K562 (cell line): ENCODE measurements around the gene TACR2.

Source experiments
- BHLHE40 ChIP-seq: IDR thresholded peaks from 2 replicates; pipeline ENCODE4 v1.6.1; 2011; ENCODE audit warnings: low read length, improper control_type of control experiment
- CTCF ChIP-seq, 3 experiments: IDR thresholded peaks in 2 of 3; conservative IDR thresholded peaks in 1 of 3; 2 replicates each; pipeline ENCODE4 v1.5.1; 2011 to 2012; ENCODE audit warnings: low read length in 3 of 3, mild to moderate bottlenecking in 3 of 3, control low read depth in 2 of 3, improper control_type of control experiment in 1 of 3, inconsistent platforms in 1 of 3, low read depth in 1 of 3, mixed read lengths in 1 of 3, moderate library complexity in 1 of 3; ENCODE audit not compliant: insufficient read depth in 2 of 3
- MYNN ChIP-seq, 2 experiments: sonication (generic); formaldehyde crosslinking in 1 of 2; IDR thresholded peaks; 2 replicates each; pipeline versions ENCODE4 v1.5.0 to v1.6.1; 2016 to 2020; ENCODE audit warnings: antibody characterized with exemption in 1 of 2, missing genetic modification reagents in 1 of 2
- NR3C1 ChIP-seq: sonication (generic); formaldehyde crosslinking; IDR thresholded peaks from 2 replicates; pipeline ENCODE4 v1.8.1; 2022; ENCODE audit warnings: missing genetic modification reagents
- PHTF2 ChIP-seq: fragments of 250-450 bp; sonication (Bioruptor Pico); IDR thresholded peaks from 2 replicates; pipeline ENCODE4 v1.5.0; 2021; ENCODE audit warnings: mild to moderate bottlenecking
- POLR2A ChIP-seq: fragments of 450-650 bp; conservative IDR thresholded peaks from 2 replicates; pipeline ENCODE4 v1.6.1; 2016
- RAD21 ChIP-seq, 2 experiments: fragments of 250-450 bp in 1 of 2; fragments of 450-650 bp in 1 of 2; sonication (Bioruptor Pico) in 1 of 2; formaldehyde crosslinking in 1 of 2; IDR thresholded peaks in 1 of 2; conservative IDR thresholded peaks in 1 of 2; 2 replicates each; pipeline versions ENCODE4 v1.4.0 to v1.8.0; 2020 to 2022; ENCODE audit warnings: mild to moderate bottlenecking in 2 of 2, moderate library complexity in 1 of 2
- RBFOX2 ChIP-seq: fragments of 200-400 bp; formaldehyde crosslinking; IDR thresholded peaks from 2 replicates; pipeline ENCODE4 v1.6.1; 2017; ENCODE audit warnings: low read depth, mild to moderate bottlenecking, low read length, moderate library complexity
- RFX5 ChIP-seq: IDR thresholded peaks from 2 replicates; pipeline ENCODE4 v1.6.1; 2011; ENCODE audit warnings: low read depth, mild to moderate bottlenecking, improper control_type of control experiment, low read length
- U2AF2 ChIP-seq: fragments of 200-400 bp; formaldehyde crosslinking; optimal IDR thresholded peaks from 2 replicates; pipeline ENCODE3; 2017; ENCODE audit warnings: low read depth, mild to moderate bottlenecking, low read length
- ZNF347 ChIP-seq: fragments of 450-650 bp; formaldehyde crosslinking; IDR thresholded peaks from 2 replicates; pipeline ENCODE4 v1.4.0; 2020; ENCODE audit warnings: low read depth, mild to moderate bottlenecking, moderate library complexity

DNA sequence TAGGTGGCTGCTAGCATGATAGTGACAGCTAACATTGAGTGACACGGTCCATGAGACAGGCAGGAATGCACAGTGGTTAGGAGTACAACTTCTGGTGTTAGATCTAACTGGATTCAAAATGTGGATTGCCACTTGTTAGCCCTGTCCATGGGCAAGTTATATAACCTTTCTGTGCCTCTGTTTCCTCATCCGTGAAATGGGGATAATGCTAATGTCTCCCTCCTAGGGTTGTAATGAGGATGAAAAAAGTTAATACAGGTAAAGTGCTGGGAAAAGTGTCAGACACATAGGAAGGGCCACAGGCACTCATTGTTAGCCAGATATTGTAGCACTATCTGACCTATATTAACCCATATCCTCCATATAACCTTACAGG lies 41.8 kb downstream of the TACR2 start:
- no peak for TF ChIP-seq RFX5
- no peak for TF ChIP-seq POLR2A
- no peak for TF ChIP-seq NR3C1
- no peak for TF ChIP-seq MYNN (IDR thresholded peaks at IDR 0.05)
- TF ChIP-seq MYNN (CRISPR knock-in tag; IDR thresholded peaks at IDR 0.05): no peak
- no peak for TF ChIP-seq RBFOX2
- TF ChIP-seq PHTF2 (CRISPR knock-in tag): no peak
- no peak for TF ChIP-seq U2AF2
- no peak for TF ChIP-seq BHLHE40
- TF ChIP-seq RAD21 (CRISPR knock-in tag; conservative IDR thresholded peaks at IDR 0.05 in 1 of 2, IDR thresholded peaks at IDR 0.05 in 1 of 2): no peak
- TF ChIP-seq CTCF (IDR thresholded peaks at IDR 0.05 in 2 of 3, conservative IDR thresholded peaks at IDR 0.05 in 1 of 3; ENCODE audit: insufficient read depth in 2 of 3, low read depth in 1 of 3, low read length in 3 of 3): no peak
- TF ChIP-seq ZNF347 (CRISPR knock-in tag): no peak
